HEK293 (cell line): ENCODE results near the gene SLC16A1.

ENCODE experiments used
- CTCF ChIA-PET: fragments of 350-600 bp; formaldehyde crosslinking; extraction: SDS; loops from one replicate; lab custom pipeline; 2021; ENCODE audit warnings: antibody characterized with exemption; lab: Yijun Ruan, JAX
- POLR2A ChIA-PET: fragments of 300-600 bp; formaldehyde crosslinking; extraction: SDS; loops from one replicate; lab custom pipeline; 2020; ENCODE audit warnings: antibody characterized with exemption, inconsistent platforms; lab: Yijun Ruan, JAX
- H3K27ac ChIP-seq: fragments of 200-500 bp; sonication (Bioruptor generic); 2 replicates; pipeline ENCODE4 v1.5.1; 2014; ENCODE audit warnings: low read depth, low read length, control low read depth, inconsistent platforms; ENCODE audit errors: extremely low read depth
- H3K36me3 ChIP-seq, 2 experiments: fragments of 200-500 bp in 1 of 2; sonication (Bioruptor generic) in 1 of 2; 1 replicate in 1 of 2; 2 replicates in 1 of 2; pipeline ENCODE4 v1.5.1; 2014 to 2017; ENCODE audit warnings: inconsistent platforms in 2 of 2, low read length in 2 of 2; ENCODE audit not compliant: control insufficient read depth in 2 of 2, insufficient read depth in 1 of 2
- H3K4me1 ChIP-seq: fragments of 200-500 bp; sonication (Bioruptor generic); 2 replicates; pipeline ENCODE4 v1.5.1; 2014; ENCODE audit warnings: mild to moderate bottlenecking, low read length, inconsistent platforms; ENCODE audit not compliant: control insufficient read depth, insufficient read depth
- H3K4me3 ChIP-seq: 2 replicates; pipeline ENCODE4 v1.5.1; 2011; ENCODE audit warnings: low read depth, mild to moderate bottlenecking, control low read depth, low read length, moderate library complexity
- H3K9me3 ChIP-seq: fragments of 200-500 bp; sonication (Bioruptor generic); 2 replicates; pipeline ENCODE4 v1.5.1; 2014; ENCODE audit warnings: low read depth, low read length, inconsistent platforms; ENCODE audit not compliant: control insufficient read depth, insufficient read depth
- BCL11B ChIP-seq: fragments of 450-650 bp; formaldehyde crosslinking; IDR thresholded peaks from 2 replicates; pipeline ENCODE4 v1.5.1; 2016; ENCODE audit warnings: low read depth, missing biosample characterization, missing genetic modification characterization
- EGR2 ChIP-seq: fragments of 450-650 bp; formaldehyde crosslinking; IDR thresholded peaks from 2 replicates; pipeline ENCODE4 v1.5.1; 2016; ENCODE audit warnings: low read depth, missing biosample characterization, missing genetic modification characterization
- GLIS1 ChIP-seq: fragments of 450-650 bp; formaldehyde crosslinking; IDR thresholded peaks from 2 replicates; pipeline ENCODE4 v1.5.1; 2016; ENCODE audit warnings: missing biosample characterization, missing genetic modification characterization
- KLF16 ChIP-seq: fragments of 450-650 bp; formaldehyde crosslinking; IDR thresholded peaks from 2 replicates; pipeline ENCODE4 v1.5.1; 2017; ENCODE audit warnings: missing biosample characterization, missing genetic modification characterization
- KLF8 ChIP-seq: fragments of 450-650 bp; formaldehyde crosslinking; IDR thresholded peaks from 2 replicates; pipeline ENCODE4 v1.5.1; 2016; ENCODE audit warnings: missing biosample characterization, missing genetic modification characterization
- KLF9 ChIP-seq: fragments of 450-650 bp; formaldehyde crosslinking; IDR thresholded peaks from 2 replicates; pipeline ENCODE4 v1.5.1; 2016; ENCODE audit warnings: missing biosample characterization, missing genetic modification characterization, low read depth
- OSR2 ChIP-seq: fragments of 450-650 bp; formaldehyde crosslinking; IDR thresholded peaks from 2 replicates; pipeline ENCODE4 v1.5.1; 2016; ENCODE audit warnings: missing biosample characterization, missing genetic modification characterization
- PRDM6 ChIP-seq: fragments of 450-650 bp; formaldehyde crosslinking; IDR thresholded peaks from 2 replicates; pipeline ENCODE4 v1.5.1; 2017; ENCODE audit warnings: missing biosample characterization, missing genetic modification characterization
- ZNF140 ChIP-seq: fragments of 450-650 bp; formaldehyde crosslinking; IDR thresholded peaks from 2 replicates; pipeline ENCODE4 v1.5.1; 2016; ENCODE audit warnings: missing biosample characterization, missing genetic modification characterization
- ZNF169 ChIP-seq: fragments of 450-650 bp; formaldehyde crosslinking; IDR thresholded peaks from 2 replicates; pipeline ENCODE4 v1.5.1; 2016; ENCODE audit warnings: missing biosample characterization, missing genetic modification characterization
- ZNF239 ChIP-seq: fragments of 450-650 bp; formaldehyde crosslinking; IDR thresholded peaks from 2 replicates; pipeline ENCODE4 v1.5.1; 2016; ENCODE audit warnings: missing biosample characterization, missing genetic modification characterization
- ZNF335 ChIP-seq: fragments of 450-650 bp; formaldehyde crosslinking; conservative IDR thresholded peaks from 2 replicates; pipeline ENCODE4 v1.5.1; 2016; ENCODE audit warnings: missing biosample characterization, missing genetic modification characterization
- ZNF350 ChIP-seq: fragments of 450-650 bp; formaldehyde crosslinking; IDR thresholded peaks from 2 replicates; pipeline ENCODE4 v1.5.0; 2017; ENCODE audit warnings: missing biosample characterization, mild to moderate bottlenecking, missing genetic modification characterization
- ZNF366 ChIP-seq: fragments of 450-650 bp; formaldehyde crosslinking; conservative IDR thresholded peaks from 2 replicates; pipeline ENCODE4 v1.5.1; 2016; ENCODE audit warnings: missing biosample characterization, missing genetic modification characterization
- ZNF391 ChIP-seq: fragments of 450-650 bp; formaldehyde crosslinking; IDR thresholded peaks from 2 replicates; pipeline ENCODE4 v1.5.1; 2016; ENCODE audit warnings: low read depth, missing biosample characterization, missing genetic modification characterization, borderline replicate concordance
- ZNF426 ChIP-seq: fragments of 450-650 bp; formaldehyde crosslinking; IDR thresholded peaks from 2 replicates; pipeline ENCODE4 v1.5.1; 2017; ENCODE audit warnings: missing biosample characterization, missing genetic modification characterization, mild to moderate bottlenecking, inconsistent platforms, moderate library complexity
- ZNF558 ChIP-seq: fragments of 450-650 bp; formaldehyde crosslinking; IDR thresholded peaks from 2 replicates; pipeline ENCODE4 v1.5.1; 2016; ENCODE audit warnings: missing biosample characterization, missing genetic modification characterization
- ZNF596 ChIP-seq: fragments of 450-650 bp; IDR thresholded peaks from 2 replicates; pipeline ENCODE4 v1.5.0; 2018; ENCODE audit warnings: missing biosample characterization, mild to moderate bottlenecking, missing genetic modification characterization, moderate library complexity
- ZNF660 ChIP-seq: fragments of 450-650 bp; IDR thresholded peaks from 2 replicates; pipeline ENCODE4 v1.5.1; 2018; ENCODE audit warnings: missing biosample characterization, mild to moderate bottlenecking, missing genetic modification characterization
- ZNF670 ChIP-seq: fragments of 450-650 bp; formaldehyde crosslinking; IDR thresholded peaks from 2 replicates; pipeline ENCODE4 v1.5.1; 2016; ENCODE audit warnings: missing biosample characterization, missing genetic modification characterization, low read depth
- ZNF843 ChIP-seq: fragments of 450-650 bp; formaldehyde crosslinking; IDR thresholded peaks from 2 replicates; pipeline ENCODE4 v1.5.1; 2016; ENCODE audit warnings: missing biosample characterization, missing genetic modification characterization
- ZSCAN16 ChIP-seq: fragments of 450-650 bp; formaldehyde crosslinking; IDR thresholded peaks from 2 replicates; pipeline ENCODE4 v1.5.1; 2016; ENCODE audit warnings: missing biosample characterization, missing genetic modification characterization
- TF ChIP-seq, protein P1 (sequence below): fragments of 450-650 bp; formaldehyde crosslinking; IDR thresholded peaks from 2 replicates; pipeline ENCODE4 v1.5.1; 2017; ENCODE audit warnings: missing biosample characterization, mild to moderate bottlenecking, missing genetic modification characterization, moderate library complexity
- TF ChIP-seq, protein P2 (sequence below): fragments of 450-650 bp; formaldehyde crosslinking; IDR thresholded peaks from 2 replicates; pipeline ENCODE4; 2016; ENCODE audit warnings: missing biosample characterization, missing genetic modification characterization
- TF ChIP-seq, protein P3 (sequence below): fragments of 450-650 bp; formaldehyde crosslinking; IDR thresholded peaks from 2 replicates; pipeline ENCODE4 v1.5.1; 2017; ENCODE audit warnings: missing biosample characterization, missing genetic modification characterization
- TF ChIP-seq, protein P4 (sequence below): fragments of 450-650 bp; formaldehyde crosslinking; IDR thresholded peaks from 2 replicates; pipeline ENCODE4 v1.5.1; 2016; ENCODE audit warnings: missing biosample characterization, missing genetic modification characterization
- TF ChIP-seq, protein P5 (sequence below): fragments of 450-650 bp; formaldehyde crosslinking; optimal IDR thresholded peaks from 2 replicates; pipeline ENCODE3; 2016; ENCODE audit warnings: missing biosample characterization, mild to moderate bottlenecking, missing genetic modification characterization
- TF ChIP-seq, protein P6 (sequence below): fragments of 450-650 bp; formaldehyde crosslinking; IDR thresholded peaks from 2 replicates; pipeline ENCODE4 v1.5.1; 2017; ENCODE audit warnings: missing biosample characterization, missing genetic modification characterization

Gene SLC16A1

DNA sequence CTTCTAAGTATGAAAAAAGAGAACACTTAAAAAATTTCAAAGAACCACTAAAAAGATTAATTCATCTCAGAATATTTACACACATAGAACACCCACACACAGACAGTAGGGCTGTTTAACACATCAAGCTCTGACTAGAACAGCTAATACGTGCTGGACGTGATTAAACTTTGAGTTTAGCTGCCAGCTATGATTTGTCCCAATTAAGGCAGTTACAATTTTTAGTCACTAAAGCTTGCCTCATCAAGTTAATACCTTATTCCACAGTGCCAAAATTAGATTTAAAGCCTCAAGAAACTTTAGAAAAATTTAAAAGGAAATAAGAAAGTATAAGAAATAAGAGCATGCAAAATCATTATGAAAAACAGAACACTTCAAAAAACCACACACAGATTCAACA, 18.9 kb downstream of the SLC16A1 start (continued):
- TF ChIP-seq, protein P1, sequence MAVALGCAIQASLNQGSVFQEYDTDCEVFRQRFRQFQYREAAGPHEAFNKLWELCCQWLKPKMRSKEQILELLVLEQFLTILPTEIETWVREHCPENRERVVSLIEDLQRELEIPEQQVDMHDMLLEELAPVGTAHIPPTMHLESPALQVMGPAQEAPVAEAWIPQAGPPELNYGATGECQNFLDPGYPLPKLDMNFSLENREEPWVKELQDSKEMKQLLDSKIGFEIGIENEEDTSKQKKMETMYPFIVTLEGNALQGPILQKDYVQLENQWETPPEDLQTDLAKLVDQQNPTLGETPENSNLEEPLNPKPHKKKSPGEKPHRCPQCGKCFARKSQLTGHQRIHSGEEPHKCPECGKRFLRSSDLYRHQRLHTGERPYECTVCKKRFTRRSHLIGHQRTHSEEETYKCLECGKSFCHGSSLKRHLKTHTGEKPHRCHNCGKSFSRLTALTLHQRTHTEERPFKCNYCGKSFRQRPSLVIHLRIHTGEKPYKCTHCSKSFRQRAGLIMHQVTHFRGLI: no peak
- TF ChIP-seq ZNF239 (tag by site-specific recombination): no peak
- no peak for TF ChIP-seq ZNF169 (tag by site-specific recombination)
- peak; percentile 32; the same call in 1 of the 2 replicates for TF ChIP-seq OSR2 (tag by site-specific recombination)
- no peak for TF ChIP-seq GLIS1
- 0 out of 2 replicates have a peak, but pooled peaks have one; percentile 5 for TF ChIP-seq ZNF660 (tag by site-specific recombination)
- TF ChIP-seq EGR2 (tag by site-specific recombination): no peak
- TF ChIP-seq BCL11B (tag by site-specific recombination): no peak
- TF ChIP-seq, protein P2, sequence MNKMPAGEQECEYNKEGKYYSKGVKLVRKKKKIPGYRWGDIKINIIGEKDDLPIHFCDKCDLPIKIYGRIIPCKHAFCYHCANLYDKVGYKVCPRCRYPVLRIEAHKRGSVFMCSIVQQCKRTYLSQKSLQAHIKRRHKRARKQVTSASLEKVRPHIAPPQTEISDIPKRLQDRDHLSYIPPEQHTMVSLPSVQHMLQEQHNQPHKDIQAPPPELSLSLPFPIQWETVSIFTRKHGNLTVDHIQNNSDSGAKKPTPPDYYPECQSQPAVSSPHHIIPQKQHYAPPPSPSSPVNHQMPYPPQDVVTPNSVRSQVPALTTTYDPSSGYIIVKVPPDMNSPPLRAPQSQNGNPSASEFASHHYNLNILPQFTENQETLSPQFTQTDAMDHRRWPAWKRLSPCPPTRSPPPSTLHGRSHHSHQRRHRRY (tag by site-specific recombination): no peak
- no peak for TF ChIP-seq ZNF350
- no peak for TF ChIP-seq ZNF596 (tag by site-specific recombination)
- no peak for TF ChIP-seq ZNF366 (tag by site-specific recombination)
- TF ChIP-seq ZNF140 (tag by site-specific recombination): no peak
- no peak for TF ChIP-seq KLF9 (tag by site-specific recombination)
- TF ChIP-seq, protein P3, sequence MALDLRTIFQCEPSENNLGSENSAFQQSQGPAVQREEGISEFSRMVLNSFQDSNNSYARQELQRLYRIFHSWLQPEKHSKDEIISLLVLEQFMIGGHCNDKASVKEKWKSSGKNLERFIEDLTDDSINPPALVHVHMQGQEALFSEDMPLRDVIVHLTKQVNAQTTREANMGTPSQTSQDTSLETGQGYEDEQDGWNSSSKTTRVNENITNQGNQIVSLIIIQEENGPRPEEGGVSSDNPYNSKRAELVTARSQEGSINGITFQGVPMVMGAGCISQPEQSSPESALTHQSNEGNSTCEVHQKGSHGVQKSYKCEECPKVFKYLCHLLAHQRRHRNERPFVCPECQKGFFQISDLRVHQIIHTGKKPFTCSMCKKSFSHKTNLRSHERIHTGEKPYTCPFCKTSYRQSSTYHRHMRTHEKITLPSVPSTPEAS (tag by site-specific recombination): no peak
- peak; percentile 31; the same call in 1 of the 2 replicates for TF ChIP-seq ZNF335 (tag by site-specific recombination)
- no peak for TF ChIP-seq ZNF670 (tag by site-specific recombination)
- no peak for TF ChIP-seq ZNF558
- no peak for TF ChIP-seq ZNF426 (tag by site-specific recombination)
- TF ChIP-seq ZNF391 (tag by site-specific recombination): no peak
- TF ChIP-seq PRDM6: peak; percentile 94

- ChIA-PET POLR2A (interaction anchor here (0.6 to 3.1 kb wide), 5 partner anchors 10 to 93 kb away, joined by 3 to 11 read pairs (median 8); partner anchors contain the start of gene SLC16A1), CTCF (interaction anchor here (1.1 kb wide), 1 partner anchor 92 kb away, joined by 3 read pairs; no protein-coding TSS in a partner anchor)
- peaks cover 16% of the 10 kb centered on the region for H3K4me1 ChIP-seq
- no peak overlapping the region for H3K27ac ChIP-seq
- H3K4me3 ChIP-seq: no peak overlapping the region
- no peaks in the 10 kb centered on the region for H3K9me3 ChIP-seq
- peaks cover 0 to 4% of the 10 kb centered on the region in 2 experiments; a peak in 1 of 3 replicates for H3K36me3 ChIP-seq
- TF ChIP-seq, protein P4, sequence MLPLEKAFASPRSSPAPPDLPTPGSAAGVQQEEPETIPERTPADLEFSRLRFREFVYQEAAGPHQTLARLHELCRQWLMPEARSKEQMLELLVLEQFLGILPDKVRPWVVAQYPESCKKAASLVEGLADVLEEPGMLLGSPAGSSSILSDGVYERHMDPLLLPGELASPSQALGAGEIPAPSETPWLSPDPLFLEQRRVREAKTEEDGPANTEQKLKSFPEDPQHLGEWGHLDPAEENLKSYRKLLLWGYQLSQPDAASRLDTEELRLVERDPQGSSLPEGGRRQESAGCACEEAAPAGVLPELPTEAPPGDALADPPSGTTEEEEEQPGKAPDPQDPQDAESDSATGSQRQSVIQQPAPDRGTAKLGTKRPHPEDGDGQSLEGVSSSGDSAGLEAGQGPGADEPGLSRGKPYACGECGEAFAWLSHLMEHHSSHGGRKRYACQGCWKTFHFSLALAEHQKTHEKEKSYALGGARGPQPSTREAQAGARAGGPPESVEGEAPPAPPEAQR: no peak
- no peak for TF ChIP-seq ZNF843 (tag by site-specific recombination)
- TF ChIP-seq KLF8 (tag by site-specific recombination): no peak
- no peak for TF ChIP-seq ZSCAN16 (tag by site-specific recombination)
- no peak for TF ChIP-seq KLF16 (tag by site-specific recombination)
- TF ChIP-seq, protein P5, sequence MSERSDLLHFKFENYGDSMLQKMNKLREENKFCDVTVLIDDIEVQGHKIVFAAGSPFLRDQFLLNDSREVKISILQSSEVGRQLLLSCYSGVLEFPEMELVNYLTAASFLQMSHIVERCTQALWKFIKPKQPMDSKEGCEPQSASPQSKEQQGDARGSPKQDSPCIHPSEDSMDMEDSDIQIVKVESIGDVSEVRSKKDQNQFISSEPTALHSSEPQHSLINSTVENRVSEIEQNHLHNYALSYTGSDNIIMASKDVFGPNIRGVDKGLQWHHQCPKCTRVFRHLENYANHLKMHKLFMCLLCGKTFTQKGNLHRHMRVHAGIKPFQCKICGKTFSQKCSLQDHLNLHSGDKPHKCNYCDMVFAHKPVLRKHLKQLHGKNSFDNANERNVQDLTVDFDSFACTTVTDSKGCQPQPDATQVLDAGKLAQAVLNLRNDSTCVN (tag by site-specific recombination): no peak
- TF ChIP-seq, protein P6, sequence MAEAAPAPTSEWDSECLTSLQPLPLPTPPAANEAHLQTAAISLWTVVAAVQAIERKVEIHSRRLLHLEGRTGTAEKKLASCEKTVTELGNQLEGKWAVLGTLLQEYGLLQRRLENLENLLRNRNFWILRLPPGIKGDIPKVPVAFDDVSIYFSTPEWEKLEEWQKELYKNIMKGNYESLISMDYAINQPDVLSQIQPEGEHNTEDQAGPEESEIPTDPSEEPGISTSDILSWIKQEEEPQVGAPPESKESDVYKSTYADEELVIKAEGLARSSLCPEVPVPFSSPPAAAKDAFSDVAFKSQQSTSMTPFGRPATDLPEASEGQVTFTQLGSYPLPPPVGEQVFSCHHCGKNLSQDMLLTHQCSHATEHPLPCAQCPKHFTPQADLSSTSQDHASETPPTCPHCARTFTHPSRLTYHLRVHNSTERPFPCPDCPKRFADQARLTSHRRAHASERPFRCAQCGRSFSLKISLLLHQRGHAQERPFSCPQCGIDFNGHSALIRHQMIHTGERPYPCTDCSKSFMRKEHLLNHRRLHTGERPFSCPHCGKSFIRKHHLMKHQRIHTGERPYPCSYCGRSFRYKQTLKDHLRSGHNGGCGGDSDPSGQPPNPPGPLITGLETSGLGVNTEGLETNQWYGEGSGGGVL: no peak
These were observed 20.4 kb downstream of the SLC16A1 start for GRCh38 chr1:112935461-112936111.
